NCI-H748 treated with DMSO at 0.1 percent for 48 hours (cell line): ENCODE results near the gene SNX24.
A peak's percentile ranks its signal among the peaks of the same experiment; 100 is the strongest.

Source experiments
- DNase-seq: peaks from one replicate; lab custom pipeline; 2025; lab: John Stamatoyannopoulos, UW

SNX24 gene

GRCh38 chr5:123012321-123012720, 166.9 kb downstream of the SNX24 start:
- no peak for DNase-seq

GRCh38 chr5:123014689-123015088, 169.3 kb downstream of the SNX24 start:
- no peak for DNase-seq

GRCh38 chr5:123028222-123028621, 182.8 kb downstream of the SNX24 start:
- DNase-seq: no peak

- DNase-seq: no peak
These were observed 187.8 kb downstream of the SNX24 start for GRCh38 chr5:123033157-123033671.

GRCh38 chr5:123035360-123035917, 190.0 kb downstream of the SNX24 start:
- DNase-seq: peak; percentile 55

GRCh38 chr5:123035918-123036390, 190.5 kb downstream of the SNX24 start:
- DNase-seq: peak; percentile 29

- peak; percentile 40 for DNase-seq
These were observed 191.1 kb downstream of the SNX24 start, which contains the start of gene PPIC for GRCh38 chr5:123036391-123037103. Gene PPIC, minus strand, starts transcription at chr5:123036725. Its CDS starts 100 bp downstream, at chr5:123036625.

- no peak for DNase-seq
These were observed 191.6 kb downstream of the SNX24 start for GRCh38 chr5:123037104-123037418.

- no peak for DNase-seq
These were observed 194.3 kb downstream of the SNX24 start for GRCh38 chr5:123039673-123040072.

- DNase-seq: no peak
These were observed 199.7 kb downstream of the SNX24 start for GRCh38 chr5:123044926-123045617.

GRCh38 chr5:123046222-123046621, 200.8 kb downstream of the SNX24 start:
- DNase-seq: no peak

- DNase-seq: no peak
These were observed 202.3 kb downstream of the SNX24 start for GRCh38 chr5:123047706-123048105.

GRCh38 chr5:123051206-123051605, 205.8 kb downstream of the SNX24 start:
- no peak for DNase-seq
